ENCODE results near the gene MFSD6.

- TF ChIP-seq CTCF (IDR thresholded peaks at IDR 0.05) (no peak), POLR2A (IDR thresholded peaks at IDR 0.05) (no peak)
Measured at GRCh38 chr2:190431907-190432306, 23.8 kb downstream of the MFSD6 start.

Data from ovary (tissue), 3 donors.